HAP-1 (cell line): Measurements from ENCODE around the gene TMEM179B.

Source experiments
- DNase-seq, 2 experiments: peaks; one replicate each; pipeline ENCODE4 v3.0.0-alpha.2; 2016 to 2020; ENCODE audit warnings: low spot score in 2 of 2
- H3K27me3 ChIP-seq: fragments of 250-450 bp; sonication (Bioruptor Pico); 2 replicates; pipeline ENCODE4 v1.5.1; 2020; ENCODE audit warnings: low read depth, mild to moderate bottlenecking, moderate library complexity
- H3K36me3 ChIP-seq: fragments of 250-450 bp; sonication (Bioruptor Pico); replicated peaks from 2 replicates; pipeline ENCODE4 v1.5.1; 2020; ENCODE audit warnings: mild to moderate bottlenecking
- H3K4me1 ChIP-seq: fragments of 250-450 bp; sonication (Bioruptor Pico); 2 replicates; pipeline ENCODE4 v1.5.1; 2020; ENCODE audit warnings: mild to moderate bottlenecking
- H3K4me3 ChIP-seq: fragments of 250-450 bp; sonication (Bioruptor Pico); 2 replicates; pipeline ENCODE4 v1.5.1; 2020; ENCODE audit warnings: mild to moderate bottlenecking, moderate library complexity
- H3K9me3 ChIP-seq: fragments of 250-450 bp; sonication (Bioruptor Pico); 2 replicates; pipeline ENCODE4 v1.5.1; 2020; ENCODE audit warnings: mild to moderate bottlenecking, moderate library complexity
- in situ Hi-C: fragments of 300-500 bp; cut with MboI; formaldehyde crosslinking; loops from 3 replicates; pipeline ENCODE4 v1.14.3; 2020; ENCODE audit warnings: low sequenced_read_pairs, inconsistent platforms, mixed read lengths

Gene TMEM179B

DNA sequence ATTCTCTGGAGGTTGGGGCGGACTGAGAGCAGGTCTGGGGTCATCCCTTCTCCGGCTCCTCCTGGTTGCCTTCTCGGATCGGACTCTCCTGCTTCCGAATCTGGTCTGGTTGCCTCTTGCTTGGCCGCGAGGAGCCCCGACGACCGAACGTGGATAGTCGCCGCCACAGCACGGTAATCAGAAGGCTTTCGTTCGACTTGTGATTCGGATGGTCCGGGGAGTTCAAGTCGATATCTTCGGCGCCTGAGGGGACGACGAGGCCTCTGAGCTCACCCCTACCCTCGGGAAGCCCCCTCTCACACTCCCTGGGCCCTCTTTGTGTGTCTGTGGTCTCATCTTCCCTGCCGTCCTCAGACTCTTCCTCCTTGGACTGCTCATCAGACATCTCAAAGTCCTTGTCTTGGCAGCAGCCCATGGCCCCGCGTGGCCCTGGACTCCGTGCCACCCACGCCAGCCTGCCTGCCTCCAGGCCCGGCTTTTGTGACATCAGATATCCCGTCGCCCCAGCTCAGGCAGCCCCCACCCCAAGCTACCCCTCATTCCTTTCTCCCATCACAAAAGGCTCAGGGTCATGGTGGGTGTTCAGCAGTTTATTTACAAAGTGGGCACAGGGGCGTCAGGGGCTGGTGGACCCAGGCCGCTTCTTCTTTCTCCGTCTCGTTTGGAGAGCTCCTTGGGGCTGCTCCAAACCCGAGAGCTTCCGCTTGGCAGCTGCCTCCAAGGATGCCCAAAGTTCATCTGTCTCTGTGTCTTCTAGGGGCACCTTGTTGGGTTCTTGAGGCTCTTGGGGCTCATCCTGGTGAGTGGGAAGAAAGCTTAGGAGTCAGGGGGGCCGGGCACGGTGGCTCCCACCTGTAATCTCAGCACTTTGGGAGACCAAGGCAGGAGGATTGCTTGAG is 45.4 kb downstream of the TMEM179B start, which contains the start of gene TEX54:
Gene TEX54 (minus strand): TSS at position 506 of the 899 bp plus-strand sequence.
- no peak for DNase-seq

DNA sequence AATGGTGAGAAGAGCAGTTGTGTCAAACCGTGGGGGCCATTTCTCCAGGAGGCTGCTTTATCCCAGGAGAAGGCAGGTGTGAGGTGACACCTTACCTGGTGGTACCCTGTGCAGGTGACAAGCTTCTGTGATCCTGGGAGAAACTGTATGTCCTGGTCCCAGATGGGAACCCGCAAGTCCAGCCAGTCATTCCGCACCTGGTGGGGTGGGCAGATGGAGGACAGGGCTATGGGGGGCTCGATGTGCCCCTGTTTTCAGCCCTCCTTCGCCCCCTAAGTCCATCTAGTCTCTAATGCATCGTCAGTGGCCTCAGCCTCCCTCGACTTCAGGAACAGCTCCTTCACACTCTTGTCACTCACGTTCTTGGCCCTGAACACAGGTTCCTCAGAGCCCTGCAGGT is 48.1 kb downstream of the TMEM179B start:
- DNase-seq: no peak
- H3K36me3 ChIP-seq: peaks cover 56% of the 10 kb centered on the region
- H3K27me3 ChIP-seq: no peaks in the 10 kb centered on the region
- in situ Hi-C loops: no loop called here
- peaks cover 11% of the 10 kb centered on the region for H3K4me1 ChIP-seq
- no peaks in the 10 kb centered on the region for H3K9me3 ChIP-seq
- no peak overlapping the region for H3K4me3 ChIP-seq

More for the DNA sequence above, 45.4 kb downstream of the TMEM179B start, which contains the start of gene TEX54:
- Histone ChIP-seq H3K4me1 (peaks cover 8% of the 10 kb centered on the region), H3K9me3 (no peaks in the 10 kb centered on the region), H3K27me3 (no peaks in the 10 kb centered on the region), H3K4me3 (peak within 1 kb of the TSS; percentile 99), H3K36me3 (peaks cover 51% of the 10 kb centered on the region)
- in situ Hi-C loops: no loop called here

DNA sequence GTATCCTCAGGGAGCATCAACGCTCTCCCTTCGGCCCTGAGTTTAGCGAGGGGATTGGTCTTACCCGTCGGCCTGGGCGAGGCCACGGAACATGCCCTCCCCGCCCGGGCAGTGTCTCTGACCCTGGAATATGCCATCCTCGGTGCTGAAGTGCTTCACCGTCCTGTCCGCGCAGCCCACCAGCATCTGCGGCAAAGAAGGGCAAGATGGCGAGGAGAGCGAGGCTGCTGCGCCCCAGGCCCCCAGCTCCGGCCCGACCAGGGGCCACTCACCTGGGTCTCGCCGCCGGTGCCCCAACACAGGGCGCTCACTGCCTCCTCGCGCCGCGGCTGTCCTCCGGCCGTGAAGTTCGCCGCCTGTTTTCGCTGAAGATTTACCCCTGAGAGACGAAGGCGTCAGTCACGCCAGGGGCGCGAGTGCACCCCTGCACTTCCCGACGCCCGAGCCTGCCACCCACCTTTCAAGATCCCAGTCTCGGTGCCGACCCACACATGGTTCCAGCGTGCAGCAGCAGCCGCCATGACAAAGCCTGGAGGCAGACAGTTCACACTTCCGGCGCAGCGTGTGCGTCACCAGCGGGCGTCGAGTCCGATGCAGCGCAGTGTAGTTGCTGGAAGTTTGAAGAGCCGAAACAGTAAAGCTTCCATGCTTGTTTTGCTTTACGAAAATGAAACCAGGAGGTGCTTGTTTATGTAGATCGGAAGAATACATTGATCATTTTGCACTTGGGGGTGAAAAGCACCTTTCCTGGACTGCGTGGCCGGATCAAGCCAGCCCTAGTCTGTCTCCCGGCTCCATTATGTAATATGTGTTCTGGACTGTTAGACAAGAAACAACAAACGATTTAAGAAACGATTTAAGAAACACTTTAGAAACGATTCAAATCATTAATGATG is 52.1 kb downstream of the TMEM179B start, which contains the start of gene WDR74:
Gene WDR74 (minus strand): TSS at position 541 of the 896 bp plus-strand sequence. CDS start 20 bp downstream, at position 521.
- Histone ChIP-seq H3K36me3 (peaks cover 39% of the 10 kb centered on the region), H3K27me3 (no peaks in the 10 kb centered on the region), H3K4me3 (peak within 1 kb of the TSS; percentile 98), H3K4me1 (peaks cover 18% of the 10 kb centered on the region), H3K9me3 (no peaks in the 10 kb centered on the region)
- in situ Hi-C loops: no loop called here
- DNase-seq: peak; percentile 87 to 90
